ENCODE measurements around the gene NOD1. TPM values are rescaled to one million over a fixed set of nuclear protein-coding genes. Genes with fewer than 3 reads are reported as not detected.
A peak's percentile ranks its signal among the peaks of the same experiment; 100 is the strongest.

The NOD1 gene
- total and polyA plus RNA-seq, 2 of the 13 experiments (the other 11 are each of a cell fraction or from before 2014, with no cell fraction given) = 1.7 to 2.9 TPM

GRCh38 chr7:30478349-30479201, at the start of gene NOD1 (continued):
- no peak for TF ChIP-seq AKNA (CRISPR knock-in tag; IDR thresholded peaks at IDR 0.05; ENCODE audit: borderline replicate concordance)
- no peak for TF ChIP-seq ZNF563 (CRISPR knock-in tag; IDR thresholded peaks at IDR 0.05)
- peak; percentile 47; the same call in 1 of the 2 replicates for TF ChIP-seq ZNF230 (CRISPR knock-in tag; IDR thresholded peaks at IDR 0.05)
- TF ChIP-seq ZNF597 (CRISPR knock-in tag; IDR thresholded peaks at IDR 0.05) = no peak
- no peak for TF ChIP-seq ZMYM2 (CRISPR knock-in tag; IDR thresholded peaks at IDR 0.05)
- TF ChIP-seq HNF4G (IDR thresholded peaks at IDR 0.05; ENCODE audit: borderline replicate concordance, low read depth, low read length) = no peak; the same call in 1 of the 2 replicates
- TF ChIP-seq HNF4G (CRISPR knock-in tag; IDR thresholded peaks at IDR 0.05; ENCODE audit: borderline replicate concordance, low read depth) = no peak
- no peak for TF ChIP-seq ZC3H13 (CRISPR knock-in tag; IDR thresholded peaks at IDR 0.05)
- no peak for TF ChIP-seq ATF7 (IDR thresholded peaks at IDR 0.05)
- TF ChIP-seq ATF7 (CRISPR knock-in tag; IDR thresholded peaks at IDR 0.05) = no peak
- no peak for TF ChIP-seq ZNF446 (CRISPR knock-in tag; IDR thresholded peaks at IDR 0.05)
- TF ChIP-seq THYN1 (CRISPR knock-in tag; IDR thresholded peaks at IDR 0.05; ENCODE audit: borderline replicate concordance, low read depth) = no peak
- TF ChIP-seq SPEN (CRISPR knock-in tag; IDR thresholded peaks at IDR 0.05; ENCODE audit: low read depth) = no peak; the same call in none of the 2 replicates
- no peak for TF ChIP-seq SMYD3 (CRISPR knock-in tag; IDR thresholded peaks at IDR 0.05)
- TF ChIP-seq ZNF280B (CRISPR knock-in tag; IDR thresholded peaks at IDR 0.05; ENCODE audit: borderline replicate concordance) = no peak; the same call in 1 of the 2 replicates
- peak; percentile 93; the same call in 1 of the 2 replicates for TF ChIP-seq IRF9 (CRISPR knock-in tag; IDR thresholded peaks at IDR 0.05; ENCODE audit: borderline replicate concordance)
- TF ChIP-seq KMT2B (CRISPR knock-in tag; IDR thresholded peaks at IDR 0.05) = peak; percentile 71
- TF ChIP-seq ZNF136 (CRISPR knock-in tag; IDR thresholded peaks at IDR 0.05; ENCODE audit: low read depth) = no peak; the same call in 1 of the 2 replicates

Data from HepG2 (cell line).